ENCODE results near the gene IL1RL1.
A peak's percentile ranks its signal among the peaks of the same experiment; 100 is the strongest.

Gene IL1RL1

GRCh38 chr2:102310964-102311640, at the start of gene IL1RL1:
Gene IL1RL1 (plus strand): TSS chr2:102311563. CDS start chr2:102338265, 26,702 bp downstream.
- in situ Hi-C loops (cut with HindIII; ENCODE audit: low sequenced_read_pairs) = no loop called here
- DNase-seq (ENCODE audit: low read depth, low spot score) = no peak
- no peak for TF ChIP-seq CTCF (IDR thresholded peaks at IDR 0.05; ENCODE audit: low read depth, low read length)
- H3K4me3 ChIP-seq (ENCODE audit: low read depth, low read length) = no peak within 1 kb of the TSS

- in situ Hi-C loops (cut with HindIII; ENCODE audit: low sequenced_read_pairs) = no loop called here
- TF ChIP-seq CTCF (IDR thresholded peaks at IDR 0.05; ENCODE audit: low read depth, low read length) = no peak
- DNase-seq (ENCODE audit: low read depth, low spot score) = no peak
- no peak overlapping the region for H3K4me3 ChIP-seq (ENCODE audit: low read depth, low read length)
Measured at GRCh38 chr2:102262216-102263129, 48.9 kb upstream of the IL1RL1 start.

GRCh38 chr2:102264952-102265351, 46.4 kb upstream of the IL1RL1 start:
- no peak for TF ChIP-seq CTCF (IDR thresholded peaks at IDR 0.05; ENCODE audit: low read depth, low read length)
- no peak for DNase-seq (ENCODE audit: low read depth, low spot score)
- in situ Hi-C loops (cut with HindIII; ENCODE audit: low sequenced_read_pairs) = no loop called here
- no peak overlapping the region for H3K4me3 ChIP-seq (ENCODE audit: low read depth, low read length)

GRCh38 chr2:102266204-102266603, 45.2 kb upstream of the IL1RL1 start:
- DNase-seq (ENCODE audit: low read depth, low spot score) = no peak
- in situ Hi-C loops (cut with HindIII; ENCODE audit: low sequenced_read_pairs) = no loop called here
- no peak for TF ChIP-seq CTCF (IDR thresholded peaks at IDR 0.05; ENCODE audit: low read depth, low read length)
- H3K4me3 ChIP-seq (ENCODE audit: low read depth, low read length) = no peak overlapping the region

GRCh38 chr2:102267774-102268173, 43.6 kb upstream of the IL1RL1 start:
- H3K4me3 ChIP-seq (ENCODE audit: low read depth, low read length) = no peak overlapping the region
- TF ChIP-seq CTCF (IDR thresholded peaks at IDR 0.05; ENCODE audit: low read depth, low read length) = no peak
- DNase-seq (ENCODE audit: low read depth, low spot score) = no peak
- in situ Hi-C loops (cut with HindIII; ENCODE audit: low sequenced_read_pairs) = no loop called here

GRCh38 chr2:102268510-102269199, 42.7 kb upstream of the IL1RL1 start:
- no peak overlapping the region for H3K4me3 ChIP-seq (ENCODE audit: low read depth, low read length)
- DNase-seq (ENCODE audit: low read depth, low spot score) = peak; percentile 49
- in situ Hi-C loops (cut with HindIII; ENCODE audit: low sequenced_read_pairs) = no loop called here
- no peak for TF ChIP-seq CTCF (IDR thresholded peaks at IDR 0.05; ENCODE audit: low read depth, low read length)
